Loucy (cell line): ENCODE data around the gene MAP7D3.

Experiments
- H2AFZ ChIP-seq: fragments of 200-600 bp; sonication (generic); 2 replicates; pipeline ENCODE4 v1.6.0; 2016; ENCODE audit warnings: antibody characterized with exemption, mild to moderate bottlenecking, low read length, moderate library complexity
- H3F3A ChIP-seq: fragments of 200-600 bp; 2 replicates; pipeline ENCODE4 v1.6.0; 2016; ENCODE audit warnings: antibody characterized with exemption, low read depth, mild to moderate bottlenecking
- H3K27me3 ChIP-seq: fragments of 200-600 bp; sonication (generic); 2 replicates; pipeline ENCODE4 v1.6.1; 2014; ENCODE audit warnings: low read length, mild to moderate bottlenecking; ENCODE audit not compliant: insufficient read depth, poor library complexity, severe bottlenecking
- H3K36me3 ChIP-seq: fragments of 200-600 bp; sonication (generic); 2 replicates; pipeline ENCODE4 v1.6.1; 2016; ENCODE audit warnings: low read length; ENCODE audit not compliant: insufficient read depth
- H3K4me1 ChIP-seq: fragments of 200-600 bp; sonication (generic); 2 replicates; pipeline ENCODE4 v1.5.1; 2014; ENCODE audit warnings: low read length, mild to moderate bottlenecking; ENCODE audit not compliant: insufficient read depth, poor library complexity, severe bottlenecking
- H3K4me2 ChIP-seq: fragments of 200-600 bp; sonication (generic); 2 replicates; pipeline ENCODE4 v1.6.0; 2014; ENCODE audit warnings: antibody characterized with exemption, low read length, low read depth, mild to moderate bottlenecking; ENCODE audit not compliant: poor library complexity, severe bottlenecking
- H3K4me3 ChIP-seq: fragments of 200-600 bp; sonication (generic); 2 replicates; pipeline ENCODE4 v1.5.1; 2014; ENCODE audit warnings: low read length, mild to moderate bottlenecking, mixed read lengths; ENCODE audit not compliant: poor library complexity, severe bottlenecking
- H3K79me2 ChIP-seq: fragments of 200-600 bp; sonication (generic); 2 replicates; pipeline ENCODE4 v1.6.1; 2014; ENCODE audit warnings: low read length; ENCODE audit not compliant: insufficient read depth
- H3K9ac ChIP-seq: fragments of 200-600 bp; sonication (generic); 2 replicates; pipeline ENCODE4 v1.6.0; 2014; ENCODE audit warnings: mild to moderate bottlenecking, low read depth, low read length, moderate library complexity; ENCODE audit not compliant: poor library complexity, severe bottlenecking
- H3K9me2 ChIP-seq: fragments of 200-600 bp; sonication (generic); replicated peaks from 2 replicates; pipeline ENCODE4 v1.6.1; 2016; ENCODE audit warnings: low read depth, low read length, mixed read lengths
- H3K9me3 ChIP-seq: fragments of 200-600 bp; sonication (generic); 2 replicates; pipeline ENCODE4 v1.6.1; 2014; ENCODE audit warnings: mild to moderate bottlenecking, antibody characterized with exemption, low read length, low read depth; ENCODE audit not compliant: insufficient read depth
- H4K20me1 ChIP-seq: fragments of 200-600 bp; sonication (generic); 2 replicates; pipeline ENCODE4 v1.6.0; 2014; ENCODE audit warnings: antibody characterized with exemption, low read length, mild to moderate bottlenecking; ENCODE audit not compliant: insufficient read depth, poor library complexity, severe bottlenecking
- EZH2phosphoT487 ChIP-seq: fragments of 200-600 bp; IDR thresholded peaks from 2 replicates; pipeline ENCODE4 v1.6.1; 2018; ENCODE audit warnings: antibody characterized with exemption, mild to moderate bottlenecking, moderate library complexity, borderline replicate concordance
- TF ChIP-seq, protein P1 (sequence below): fragments of 200-600 bp; sonication (generic); conservative IDR thresholded peaks from 2 replicates; pipeline ENCODE4 v1.5.1; 2014; ENCODE audit warnings: mild to moderate bottlenecking, antibody characterized with exemption, low read length

The MAP7D3 gene

DNA sequence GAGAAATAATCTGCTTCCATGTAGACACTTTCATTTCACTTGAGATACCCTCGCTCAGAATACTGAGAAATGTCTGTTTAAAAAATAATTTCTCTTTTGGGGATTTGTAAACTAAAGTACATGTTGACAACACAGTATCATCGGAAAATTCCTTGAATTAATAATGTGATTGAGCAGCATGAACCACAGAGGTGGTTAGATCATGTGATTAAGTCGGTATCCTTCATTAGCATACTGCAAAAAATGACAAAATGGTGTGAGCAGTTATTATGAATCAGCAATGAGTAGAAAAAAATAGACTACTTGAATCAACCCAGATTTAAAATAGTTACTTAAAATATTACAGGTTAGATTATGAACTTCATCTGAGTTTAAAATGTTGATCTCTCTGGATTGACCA lies 14.1 kb downstream of the MAP7D3 start:
- Histone ChIP-seq H4K20me1 (no peaks in the 10 kb centered on the region), H3K4me3 (no peak overlapping the region), H3K4me1 (no peaks in the 10 kb centered on the region), H3K9ac (no peak overlapping the region), H3K36me3 (peaks cover 19% of the 10 kb centered on the region; the same call in 1 of the 2 replicates), H3K79me2 (no peaks in the 10 kb centered on the region), H3K4me2 (no peak overlapping the region), H3K9me2 (no peaks in the 10 kb centered on the region), H2AFZ (no peak overlapping the region), H3F3A (no peaks in the 10 kb centered on the region), H3K27me3 (no peaks in the 10 kb centered on the region), H3K9me3 (no peaks in the 10 kb centered on the region)
- TF ChIP-seq, protein P1, sequence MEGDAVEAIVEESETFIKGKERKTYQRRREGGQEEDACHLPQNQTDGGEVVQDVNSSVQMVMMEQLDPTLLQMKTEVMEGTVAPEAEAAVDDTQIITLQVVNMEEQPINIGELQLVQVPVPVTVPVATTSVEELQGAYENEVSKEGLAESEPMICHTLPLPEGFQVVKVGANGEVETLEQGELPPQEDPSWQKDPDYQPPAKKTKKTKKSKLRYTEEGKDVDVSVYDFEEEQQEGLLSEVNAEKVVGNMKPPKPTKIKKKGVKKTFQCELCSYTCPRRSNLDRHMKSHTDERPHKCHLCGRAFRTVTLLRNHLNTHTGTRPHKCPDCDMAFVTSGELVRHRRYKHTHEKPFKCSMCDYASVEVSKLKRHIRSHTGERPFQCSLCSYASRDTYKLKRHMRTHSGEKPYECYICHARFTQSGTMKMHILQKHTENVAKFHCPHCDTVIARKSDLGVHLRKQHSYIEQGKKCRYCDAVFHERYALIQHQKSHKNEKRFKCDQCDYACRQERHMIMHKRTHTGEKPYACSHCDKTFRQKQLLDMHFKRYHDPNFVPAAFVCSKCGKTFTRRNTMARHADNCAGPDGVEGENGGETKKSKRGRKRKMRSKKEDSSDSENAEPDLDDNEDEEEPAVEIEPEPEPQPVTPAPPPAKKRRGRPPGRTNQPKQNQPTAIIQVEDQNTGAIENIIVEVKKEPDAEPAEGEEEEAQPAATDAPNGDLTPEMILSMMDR = no peak
- no peak for TF ChIP-seq EZH2phosphoT487

DNA sequence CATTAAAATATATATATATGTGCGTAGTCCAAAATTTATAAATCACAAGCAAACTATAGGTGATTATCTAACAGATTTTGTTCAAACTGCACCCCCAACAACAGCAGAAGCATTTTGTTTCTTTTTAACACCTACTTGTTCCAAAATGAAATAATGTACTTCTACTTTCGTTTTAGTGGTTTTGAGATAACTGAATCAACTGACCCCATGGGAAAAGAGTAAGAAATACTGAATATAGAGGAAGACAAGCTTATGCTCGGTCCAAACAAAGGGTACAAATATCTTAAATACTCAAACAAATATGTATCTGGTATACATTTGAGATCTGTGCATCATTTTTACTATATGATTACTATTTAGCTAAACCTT lies 22.4 kb downstream of the MAP7D3 start:
- Histone ChIP-seq H3F3A (no peaks in the 10 kb centered on the region), H3K36me3 (peaks cover 52% of the 10 kb centered on the region; the same call in 1 of the 2 replicates), H3K4me2 (no peak overlapping the region), H3K9me2 (no peaks in the 10 kb centered on the region), H2AFZ (no peak overlapping the region), H3K9ac (no peak overlapping the region), H4K20me1 (no peaks in the 10 kb centered on the region), H3K27me3 (no peaks in the 10 kb centered on the region), H3K4me3 (no peak overlapping the region), H3K9me3 (no peaks in the 10 kb centered on the region), H3K4me1 (peaks cover 14% of the 10 kb centered on the region), H3K79me2 (no peaks in the 10 kb centered on the region)
- TF ChIP-seq EZH2phosphoT487 = no peak
- TF ChIP-seq, protein P1 = no peak

DNA sequence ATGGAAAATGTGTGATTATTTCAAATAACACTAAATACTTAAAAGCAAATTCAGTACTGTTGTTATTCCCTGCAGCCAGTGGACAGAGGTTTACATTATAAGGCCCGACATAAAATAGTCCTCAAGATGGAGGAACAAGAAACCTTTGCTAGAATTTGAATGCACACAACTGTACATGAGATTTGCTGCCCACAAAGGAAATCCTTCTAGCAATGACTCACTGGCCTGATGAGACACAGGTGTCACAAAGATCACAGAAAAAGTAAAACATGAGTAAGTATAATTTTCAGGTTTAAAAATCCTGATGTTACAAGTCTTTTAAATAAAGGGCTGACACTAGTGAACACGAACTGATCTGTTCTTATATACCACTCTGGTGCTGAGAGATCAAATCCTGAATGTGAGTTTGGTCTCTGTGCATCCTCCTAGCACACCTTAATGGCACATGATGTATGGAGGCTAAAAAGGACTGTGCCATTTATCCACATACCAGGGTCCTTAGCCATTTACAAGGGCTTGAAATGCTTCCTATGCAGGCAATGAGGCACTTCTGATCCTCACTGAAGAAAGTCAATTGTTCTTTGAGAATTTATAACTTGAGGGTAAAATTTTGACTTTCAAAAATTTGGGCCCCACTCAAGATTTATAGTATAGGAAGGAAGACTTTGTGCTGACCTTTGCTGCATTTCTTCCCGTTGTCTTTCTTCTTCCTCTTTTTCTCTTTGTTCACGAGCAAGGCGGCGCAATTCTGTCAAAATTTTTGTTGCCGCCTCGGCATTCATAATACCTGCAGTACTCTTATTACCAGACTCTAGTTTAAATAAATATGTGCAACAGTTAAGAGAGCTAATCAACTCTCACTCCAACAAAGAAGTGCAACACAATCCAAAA lies 23.0 kb downstream of the MAP7D3 start:
- Histone ChIP-seq H3K27me3 (no peaks in the 10 kb centered on the region), H3F3A (no peaks in the 10 kb centered on the region), H3K9me3 (no peaks in the 10 kb centered on the region), H3K4me2 (peak overlapping the region; percentile 50), H3K36me3 (peaks cover 57% of the 10 kb centered on the region; the same call in 1 of the 2 replicates), H3K9ac (no peak overlapping the region), H3K4me1 (peaks cover 14% of the 10 kb centered on the region), H4K20me1 (no peaks in the 10 kb centered on the region), H3K79me2 (no peaks in the 10 kb centered on the region), H2AFZ (no peak overlapping the region), H3K9me2 (no peaks in the 10 kb centered on the region), H3K4me3 (no peak overlapping the region)
- TF ChIP-seq EZH2phosphoT487 = no peak
- TF ChIP-seq, protein P1 = no peak
